SK-N-SH (cell line): Measurements from ENCODE around the gene ZFP36. TPM values are rescaled to one million over a fixed set of nuclear protein-coding genes. Genes with fewer than 3 reads are reported as not detected.

ENCODE experiments used
- CTCF ChIA-PET: fragments of 300-600, 350-600 bp; formaldehyde crosslinking; extraction: SDS; loops from one replicate; lab custom pipeline; 2021; lab: Yijun Ruan, JAX
- POLR2A ChIA-PET: fragments of 350-600 bp; sonication (Branson Sonifier 250); formaldehyde crosslinking; extraction: SDS; loops from one replicate; lab custom pipeline; 2020; ENCODE audit warnings: antibody characterized with exemption, inconsistent platforms; lab: Yijun Ruan, JAX
- DNase-seq: peaks from one replicate; pipeline ENCODE4 v3.0.0; 2012
- H2AFZ ChIP-seq: fragments of 200-600 bp; sonication (generic); 2 replicates; pipeline ENCODE4 v1.8.1; 2016; ENCODE audit warnings: antibody characterized with exemption, mild to moderate bottlenecking, low read depth
- H3F3A ChIP-seq: fragments of 200-600 bp; sonication (generic); replicated peaks from 2 replicates; pipeline ENCODE3; 2016; ENCODE audit warnings: antibody characterized with exemption, mild to moderate bottlenecking; ENCODE audit not compliant: insufficient read depth
- H3K27ac ChIP-seq, 2 experiments: fragments of 200-500 bp in 1 of 2; fragments of 200-600 bp in 1 of 2; sonication (Bioruptor generic) in 1 of 2; sonication (generic), shearing (Covaris generic) in 1 of 2; 2 replicates each; pipeline versions ENCODE4 v1.5.1 to v1.6.1; 2014 to 2016; ENCODE audit warnings: low read depth in 2 of 2, inconsistent platforms in 1 of 2, low read length in 1 of 2, mild to moderate bottlenecking in 1 of 2, mixed read lengths in 1 of 2
- H3K27me3 ChIP-seq: fragments of 200-600 bp; sonication (generic), shearing (Covaris generic); 2 replicates; pipeline ENCODE4 v1.6.1; 2016; ENCODE audit warnings: mixed run types; ENCODE audit not compliant: insufficient read depth
- H3K36me3 ChIP-seq, 2 experiments: fragments of 200-500 bp in 1 of 2; fragments of 200-600 bp in 1 of 2; sonication (Bioruptor generic) in 1 of 2; sonication (generic) in 1 of 2; replicated peaks in 1 of 2; 2 replicates each; pipeline versions ENCODE3 to v1.5.1; 2014 to 2016; ENCODE audit warnings: low read length in 1 of 2, mild to moderate bottlenecking in 1 of 2; ENCODE audit not compliant: insufficient read depth in 2 of 2, control insufficient read depth in 1 of 2
- H3K4me1 ChIP-seq, 2 experiments: fragments of 200-500 bp in 1 of 2; fragments of 200-600 bp in 1 of 2; sonication (Bioruptor generic) in 1 of 2; sonication (generic), shearing (Covaris generic) in 1 of 2; 2 replicates each; pipeline versions ENCODE4 v1.5.1 to v1.6.1; 2014 to 2016; ENCODE audit warnings: low read depth in 1 of 2, low read length in 1 of 2, mixed run types in 1 of 2; ENCODE audit not compliant: insufficient read depth in 2 of 2, control insufficient read depth in 1 of 2
- H3K4me2 ChIP-seq: fragments of 200-600 bp; sonication (generic), shearing (Covaris generic); 2 replicates; pipeline ENCODE4 v1.6.1; 2017; ENCODE audit warnings: mixed run types
- H3K4me3 ChIP-seq, 2 experiments: fragments of 200-500 bp in 1 of 2; fragments of 200-600 bp in 1 of 2; sonication (Bioruptor generic) in 1 of 2; sonication (generic), shearing (Covaris generic) in 1 of 2; 2 replicates each; pipeline versions ENCODE4 v1.5.1 to v1.8.1; 2014 to 2016; ENCODE audit warnings: low read depth in 2 of 2, inconsistent platforms in 1 of 2, low read length in 1 of 2, mild to moderate bottlenecking in 1 of 2, mixed read lengths in 1 of 2, moderate library complexity in 1 of 2
- H3K79me2 ChIP-seq: fragments of 200-600 bp; sonication (generic); 2 replicates; pipeline ENCODE4 v1.8.1; 2017; ENCODE audit warnings: mild to moderate bottlenecking; ENCODE audit not compliant: insufficient read depth
- H3K9ac ChIP-seq: fragments of 200-600 bp; sonication (generic); 2 replicates; pipeline ENCODE4 v1.6.1; 2017; ENCODE audit warnings: mixed run types
- H3K9me2 ChIP-seq: fragments of 200-600 bp; sonication (generic); 2 replicates; pipeline ENCODE4 v1.6.1; 2017; ENCODE audit warnings: mixed run types
- H3K9me3 ChIP-seq: fragments of 200-600 bp; sonication (generic); 2 replicates; pipeline ENCODE4 v1.6.1; 2017; ENCODE audit warnings: mixed run types, mild to moderate bottlenecking, moderate library complexity
- H4K20me1 ChIP-seq: fragments of 200-600 bp; sonication (generic); 2 replicates; pipeline ENCODE4 v1.6.1; 2017; ENCODE audit warnings: mild to moderate bottlenecking, mixed run types; ENCODE audit not compliant: insufficient read depth
- CHD2 ChIP-seq: fragments of 150-350 bp; IDR thresholded peaks from 2 replicates; pipeline ENCODE4 v1.6.1; 2018; ENCODE audit warnings: low read length; ENCODE audit not compliant: partially characterized antibody
- CTCF ChIP-seq: fragments of 200-600 bp; sonication (generic); IDR thresholded peaks from 2 replicates; pipeline ENCODE4 v1.6.1; 2017; ENCODE audit warnings: antibody characterized with exemption, mild to moderate bottlenecking, moderate library complexity
- ELF1 ChIP-seq: IDR thresholded peaks from 2 replicates; pipeline ENCODE4 v1.4.0; 2012
- EP300 ChIP-seq, 2 experiments: IDR thresholded peaks; 2 replicates each; pipeline versions ENCODE4 v1.4.0 to v1.6.1; 2012; ENCODE audit warnings: borderline replicate concordance in 1 of 2, low read depth in 1 of 2, low read length in 1 of 2
- FOSL2 ChIP-seq: IDR thresholded peaks from 2 replicates; pipeline ENCODE4 v1.4.0; 2012; ENCODE audit warnings: low read depth, mild to moderate bottlenecking, moderate library complexity, borderline replicate concordance
- FOXJ3 ChIP-seq: sonication (generic); formaldehyde crosslinking; IDR thresholded peaks from 2 replicates; pipeline ENCODE4 v1.5.1; 2020; ENCODE audit warnings: mild to moderate bottlenecking, missing genetic modification reagents
- FOXM1 ChIP-seq: IDR thresholded peaks from 2 replicates; pipeline ENCODE4 v1.4.0; 2012; ENCODE audit warnings: low read depth, mild to moderate bottlenecking
- GABPA ChIP-seq: IDR thresholded peaks from 2 replicates; pipeline ENCODE4 v1.4.0; 2012; ENCODE audit warnings: low read depth, mild to moderate bottlenecking
- GATA2 ChIP-seq: sonication (generic); formaldehyde crosslinking; IDR thresholded peaks from 2 replicates; pipeline ENCODE4 v1.5.0; 2020; ENCODE audit warnings: mild to moderate bottlenecking, missing genetic modification reagents
- IRF3 ChIP-seq: fragments of 150-350 bp; IDR thresholded peaks from 2 replicates; pipeline ENCODE4 v1.6.1; 2016; ENCODE audit warnings: mild to moderate bottlenecking, low read depth, low read length
- MEF2A ChIP-seq: IDR thresholded peaks from 2 replicates; pipeline ENCODE4 v1.4.0; 2012; ENCODE audit warnings: low read depth, borderline replicate concordance
- MXI1 ChIP-seq: IDR thresholded peaks from 2 replicates; pipeline ENCODE4 v1.6.1; 2012; ENCODE audit warnings: mild to moderate bottlenecking, low read depth, low read length, improper control_type of control experiment
- NFIC ChIP-seq: IDR thresholded peaks from 2 replicates; pipeline ENCODE4 v1.4.0; 2012; ENCODE audit warnings: borderline replicate concordance
- PBX3 ChIP-seq: IDR thresholded peaks from 2 replicates; pipeline ENCODE4; 2012
- RAD21 ChIP-seq: IDR thresholded peaks from 2 replicates; pipeline ENCODE4 v1.6.1; 2012; ENCODE audit warnings: mild to moderate bottlenecking, low read length
- RCOR1 ChIP-seq: fragments of 150-350 bp; IDR thresholded peaks from 2 replicates; pipeline ENCODE4 v1.6.1; 2017; ENCODE audit warnings: antibody characterized with exemption, low read length
- RFX5 ChIP-seq: IDR thresholded peaks from 2 replicates; pipeline ENCODE4 v1.6.1; 2012; ENCODE audit warnings: mild to moderate bottlenecking, improper control_type of control experiment, low read length
- SIN3A ChIP-seq: IDR thresholded peaks from 2 replicates; pipeline ENCODE4 v1.6.1; 2012; ENCODE audit warnings: low read depth, mild to moderate bottlenecking, low read length, moderate library complexity, borderline replicate concordance
- SMC3 ChIP-seq: IDR thresholded peaks from 2 replicates; pipeline ENCODE4 v1.6.1; 2012; ENCODE audit warnings: low read depth, low read length, improper control_type of control experiment
- TCF12 ChIP-seq: IDR thresholded peaks from 2 replicates; pipeline ENCODE4 v1.4.0; 2012
- TEAD4 ChIP-seq: IDR thresholded peaks from 2 replicates; pipeline ENCODE4 v1.4.0; 2012; ENCODE audit warnings: mild to moderate bottlenecking, borderline replicate concordance; ENCODE audit not compliant: insufficient read depth
- USF2 ChIP-seq: fragments of 150-350 bp; IDR thresholded peaks from 2 replicates; pipeline ENCODE4 v1.6.1; 2017; ENCODE audit warnings: antibody characterized with exemption, low read length, low read depth, borderline replicate concordance
- YY1 ChIP-seq: IDR thresholded peaks from 2 replicates; pipeline ENCODE4 v1.4.0; 2012; ENCODE audit warnings: low read depth, mild to moderate bottlenecking
- WGBS: methylation state at CpG from one replicate; pipeline ENCODE4 v1.1.6; 2017; ENCODE audit warnings: low lambda C conversion rate; 5-methylcytosine and 5-hydroxymethylcytosine counted together
- polyA plus RNA-seq, 3 experiments: library from polyadenylated mRNA; depleted of rRNA; stranded (reverse); fragments of >200 nt; gene quantifications; 2 replicates each; pipeline ENCODE4 v1.2.3, GENCODE V29; 2012
- TF ChIP-seq, protein P1 (sequence below): IDR thresholded peaks from 2 replicates; pipeline ENCODE4 v1.4.0; 2012; ENCODE audit warnings: low read depth, borderline replicate concordance

ZFP36 gene, protein sequence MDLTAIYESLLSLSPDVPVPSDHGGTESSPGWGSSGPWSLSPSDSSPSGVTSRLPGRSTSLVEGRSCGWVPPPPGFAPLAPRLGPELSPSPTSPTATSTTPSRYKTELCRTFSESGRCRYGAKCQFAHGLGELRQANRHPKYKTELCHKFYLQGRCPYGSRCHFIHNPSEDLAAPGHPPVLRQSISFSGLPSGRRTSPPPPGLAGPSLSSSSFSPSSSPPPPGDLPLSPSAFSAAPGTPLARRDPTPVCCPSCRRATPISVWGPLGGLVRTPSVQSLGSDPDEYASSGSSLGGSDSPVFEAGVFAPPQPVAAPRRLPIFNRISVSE
- polyA plus RNA-seq (2012; rRNA removed): 19.7 and 49.3 TPM in 2 replicates
- polyA plus RNA-seq (2012; cell fraction: cytosol; rRNA removed): 21.0 and 26.5 TPM in 2 replicates
- 127 and 135 TPM in 2 replicates for polyA plus RNA-seq (2012; cell fraction: nucleus; rRNA removed)

DNA sequence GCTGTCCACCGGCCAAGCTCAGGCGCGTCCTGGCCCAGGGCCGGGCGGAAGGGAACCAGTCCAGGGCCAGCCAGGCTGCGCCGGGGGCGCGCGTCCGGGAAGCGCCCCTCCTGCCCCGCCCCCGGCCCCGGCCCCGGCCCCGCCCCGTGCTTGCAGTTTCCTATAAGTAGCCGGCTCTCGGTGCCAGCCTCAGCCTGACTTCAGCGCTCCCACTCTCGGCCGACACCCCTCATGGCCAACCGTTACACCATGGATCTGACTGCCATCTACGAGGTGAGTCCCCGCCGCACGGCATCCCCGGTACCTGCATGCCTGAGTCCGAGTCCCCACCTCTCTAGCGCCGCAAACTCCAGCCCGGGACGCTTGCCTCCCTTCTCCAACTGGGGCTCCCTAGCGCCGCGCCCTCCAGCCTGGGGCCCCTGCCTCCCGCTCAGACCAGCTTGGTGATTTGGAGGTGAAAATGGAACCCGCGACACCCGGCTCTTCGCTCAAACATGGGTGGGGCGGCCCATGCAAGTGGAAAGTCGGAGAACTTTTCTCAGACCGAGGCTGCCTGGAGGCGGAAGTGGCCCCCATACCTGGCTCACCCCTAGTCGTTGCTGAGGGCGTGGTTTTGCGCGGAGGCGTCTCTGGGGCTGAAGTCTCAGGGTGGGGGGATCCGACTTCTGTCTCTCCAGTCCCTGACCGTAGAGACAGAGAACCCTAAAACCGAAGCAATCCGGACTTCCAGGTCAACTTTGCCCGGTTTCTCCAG is at the start of gene ZFP36:
Gene ZFP36, plus strand, starts transcription at position 192 of the 754 bp plus-strand sequence. Its CDS starts 58 bp downstream, at position 250.
- Histone ChIP-seq H3K4me1 (peaks cover 41% of the 10 kb centered on the region in 2 experiments; a peak in 3 of 4 replicates), H2AFZ (no peak within 1 kb of the TSS), H3K4me3 (peak within 1 kb of the TSS; percentile 82 to 98), H3K9me3 (no peaks in the 10 kb centered on the region), H3K27me3 (no peaks in the 10 kb centered on the region), H3K79me2 (peaks cover 28% of the 10 kb centered on the region), H4K20me1 (peaks cover 19% of the 10 kb centered on the region), H3K36me3 (peaks cover 0 to 7% of the 10 kb centered on the region in 2 experiments), H3K9me2 (no peaks in the 10 kb centered on the region), H3K27ac (peak within 1 kb of the TSS; percentile 84 to 91), H3K9ac (peak within 1 kb of the TSS; percentile 97), H3F3A (peaks cover 47% of the 10 kb centered on the region), H3K4me2 (peak within 1 kb of the TSS; percentile 92)
- DNase-seq: peak; percentile 94
- ChIA-PET POLR2A (interaction anchor here (0.9 to 2.5 kb wide), 3 partner anchors 9 to 29 kb away, joined by 3 to 12 read pairs (median 4); partner anchors contain the start of genes MED29, PAF1 and RPS16), CTCF (interaction anchor here (1.0 to 3.9 kb wide), 2 partner anchors 9 to 125 kb away, joined by 3 to 52 read pairs; partner anchors contain the start of gene EID2B)
- WGBS: 10% methylated on average over 17 of the region's 56 CpGs
- no peak for TF ChIP-seq TEAD4
- TF ChIP-seq CTCF: 0 out of 2 replicates have a peak, but pooled peaks have one; percentile 14
- TF ChIP-seq MEF2A: no peak
- TF ChIP-seq RFX5: no peak
- 0 out of 2 replicates have a peak, but pooled peaks have one; percentile 8 for TF ChIP-seq NFIC
- TF ChIP-seq RCOR1: 0 out of 2 replicates have a peak, but pooled peaks have one; percentile 6
- no peak for TF ChIP-seq IRF3
- TF ChIP-seq CHD2: peak; percentile 20
- no peak for TF ChIP-seq SMC3
- TF ChIP-seq TCF12: no peak
- TF ChIP-seq RAD21: no peak
- peak; percentile 91 for TF ChIP-seq SIN3A
- no peak for TF ChIP-seq GABPA
- peak; percentile 54 for TF ChIP-seq MXI1
- TF ChIP-seq PBX3: no peak
- no peak for TF ChIP-seq USF2
- no peak for TF ChIP-seq EP300 (IDR thresholded peaks at IDR 0.05; ENCODE audit: borderline replicate concordance in 1 of 2, low read depth in 1 of 2, low read length in 1 of 2)
- no peak for TF ChIP-seq FOSL2
- TF ChIP-seq, protein P1, sequence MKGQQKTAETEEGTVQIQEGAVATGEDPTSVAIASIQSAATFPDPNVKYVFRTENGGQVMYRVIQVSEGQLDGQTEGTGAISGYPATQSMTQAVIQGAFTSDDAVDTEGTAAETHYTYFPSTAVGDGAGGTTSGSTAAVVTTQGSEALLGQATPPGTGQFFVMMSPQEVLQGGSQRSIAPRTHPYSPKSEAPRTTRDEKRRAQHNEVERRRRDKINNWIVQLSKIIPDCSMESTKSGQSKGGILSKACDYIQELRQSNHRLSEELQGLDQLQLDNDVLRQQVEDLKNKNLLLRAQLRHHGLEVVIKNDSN: no peak
- TF ChIP-seq FOXM1: no peak
- no peak for TF ChIP-seq FOXJ3 (CRISPR knock-in tag)
- TF ChIP-seq GATA2 (CRISPR knock-in tag): no peak
- TF ChIP-seq ELF1: peak; percentile 32
- no peak for TF ChIP-seq YY1
